Aorta (tissue), 5 donors: ENCODE measurements around the gene NF1. TPM values are rescaled to one million over a fixed set of nuclear protein-coding genes. Genes with fewer than 3 reads are reported as not detected.

Experiments
- ATAC-seq: fragments of 200-7000 bp; cut with Tn5 transposase; one replicate; pipeline ENCODE4 v1.9.1; 2022; ENCODE audit warnings: moderate library complexity; ENCODE audit not compliant: low FRiP score
- DNase-seq, 2 donors: peaks; one replicate each; pipeline ENCODE4 v3.0.0-alpha.2; 2020
- H3K27ac ChIP-seq, 2 donors: one replicate each; pipeline ENCODE4 v1.5.1; 2013; ENCODE audit warnings: low read length in 2 of 2, mild to moderate bottlenecking in 2 of 2, moderate library complexity in 2 of 2, control low read depth in 1 of 2, inconsistent platforms in 1 of 2, low read depth in 1 of 2
- H3K27me3 ChIP-seq, 2 donors: one replicate each; pipeline ENCODE4 v1.6.1; 2013; ENCODE audit warnings: control low read depth in 1 of 2, low read length in 1 of 2, mild to moderate bottlenecking in 1 of 2, moderate library complexity in 1 of 2; ENCODE audit not compliant: insufficient read depth in 2 of 2, control insufficient read depth in 1 of 2
- H3K36me3 ChIP-seq, 2 donors: one replicate each; pipeline ENCODE4 v1.6.1; 2013; ENCODE audit warnings: control low read depth in 1 of 2, low read length in 1 of 2, mild to moderate bottlenecking in 1 of 2; ENCODE audit not compliant: insufficient read depth in 2 of 2, control insufficient read depth in 1 of 2
- H3K4me1 ChIP-seq, 2 donors: one replicate each; pipeline ENCODE4 v1.6.1; 2013; ENCODE audit warnings: low read length in 2 of 2, control low read depth in 1 of 2, mild to moderate bottlenecking in 1 of 2, moderate library complexity in 1 of 2; ENCODE audit not compliant: insufficient read depth in 2 of 2, control insufficient read depth in 1 of 2
- H3K4me3 ChIP-seq, 2 donors: one replicate each; pipeline ENCODE4 v1.5.1; 2013; ENCODE audit warnings: low read length in 2 of 2, control low read depth in 1 of 2, mild to moderate bottlenecking in 1 of 2
- H3K9me3 ChIP-seq: one replicate; pipeline ENCODE4 v1.6.1; 2013; ENCODE audit warnings: mild to moderate bottlenecking, low read length; ENCODE audit not compliant: control insufficient read depth
- WGBS, 2 donors: extraction: QIAGEN DNeasy Blood & Tissue Kit; methylation state at CpG; one replicate each; pipeline ENCODE4 v1.1.7; 2013; 5-methylcytosine and 5-hydroxymethylcytosine counted together
- intact Hi-C, 2 donors: fragments of 100-400 bp; cut with DNase I; formaldehyde crosslinking; loops; one replicate each; pipeline versions ENCODE4 v1.14.2 to v1.15.0; 2022
- polyA plus RNA-seq, 2 donors: library from polyadenylated mRNA; stranded (reverse); fragments of 200-250 nt; gene quantifications; one replicate each; pipeline ENCODE4 v1.2.3, GENCODE V29; 2013
- total RNA-seq, 2 donors: library from RNA; stranded (reverse); fragmentation: NEBNext Ultra II Directional; extraction: Animal tissue kit (Norgen Biotek cat#: 25700); gene quantifications; one replicate each; pipeline ENCODE4 v1.2.1, GENCODE V29; 2021
- donor health status: healthy with polysubstance abuse.
- donor health status: Bipolar disorder and iron deficiency.
- donor health status: DM: no; HTN: no; CAD: no.
- donor health status: DM: no; HTN: no; CAD: no.
- donor health status: DM: yes; HTN: yes; CAD: no.

NF1 gene
- total and polyA plus RNA-seq, 4 donors = 4.1 to 93.9 (median 45.0) TPM

GRCh38 chr17:31314782-31315100, 220.0 kb downstream of the NF1 start:
- no peak for ATAC-seq
- Histone ChIP-seq H3K27ac (no peak overlapping the region), H3K4me1 (no peaks in the 10 kb centered on the region), H3K9me3 (no peaks in the 10 kb centered on the region), H3K36me3 (no peaks in the 10 kb centered on the region), H3K27me3 (no peaks in the 10 kb centered on the region), H3K4me3 (no peak overlapping the region)
- intact Hi-C loops = no loop called here
- WGBS, 2 donors = 70 to 96% methylated on average over 3 of the region's 3 CpGs
- DNase-seq = no peak

- Histone ChIP-seq H3K27me3 (no peaks in the 10 kb centered on the region), H3K9me3 (no peaks in the 10 kb centered on the region), H3K4me3 (no peak overlapping the region), H3K27ac (no peak overlapping the region), H3K4me1 (no peaks in the 10 kb centered on the region), H3K36me3 (no peaks in the 10 kb centered on the region)
- intact Hi-C loops = no loop called here
- 68 to 69% methylated on average over 8 of the region's 8 CpGs for WGBS, 2 donors
- DNase-seq = peak in 1 of 2 donors; percentile 73
- peak; percentile 64 for ATAC-seq
Observed at GRCh38 chr17:31318298-31318801, 223.6 kb downstream of the NF1 start.

DNA sequence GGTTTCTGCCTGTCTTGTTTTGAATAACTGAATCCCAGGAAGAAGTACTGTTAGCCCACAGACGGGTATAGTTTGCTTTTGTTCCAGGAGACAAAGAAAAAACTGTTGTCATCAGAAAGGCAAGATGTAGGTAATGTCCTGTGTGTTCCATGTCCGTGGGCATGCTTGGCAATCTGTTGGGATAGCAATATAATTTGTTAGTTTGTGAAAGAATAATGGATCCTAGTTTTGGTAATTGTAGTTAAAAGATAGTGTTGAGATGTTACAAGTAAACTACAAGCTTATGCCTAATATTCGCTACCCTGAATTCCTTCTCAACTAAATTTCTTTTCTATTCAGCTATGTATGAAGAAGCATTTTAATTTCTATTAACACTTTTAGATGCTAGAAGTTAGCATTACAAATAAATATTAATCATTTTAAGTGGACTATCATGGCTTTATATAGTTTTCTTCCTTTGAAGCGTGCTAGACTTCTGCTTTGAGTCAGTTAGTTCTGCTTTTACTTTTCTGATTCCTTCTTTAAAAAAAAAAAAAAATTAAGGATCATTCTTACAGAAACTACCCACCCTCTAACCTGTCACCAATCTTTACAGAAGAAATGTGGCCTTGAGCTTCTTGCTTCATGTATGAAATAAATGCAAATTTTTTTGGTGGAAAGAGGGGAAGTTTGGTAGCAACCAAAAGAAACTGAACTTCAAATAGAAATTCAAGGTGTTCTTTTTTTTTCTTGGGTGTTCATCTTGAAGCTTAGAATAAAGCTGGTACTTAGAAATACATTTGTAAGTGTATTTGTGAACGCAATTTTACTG, 224.3 kb downstream of the NF1 start:
- 81 to 83% methylated on average over 5 of the region's 5 CpGs for WGBS, 2 donors
- ATAC-seq = no peak

DNA sequence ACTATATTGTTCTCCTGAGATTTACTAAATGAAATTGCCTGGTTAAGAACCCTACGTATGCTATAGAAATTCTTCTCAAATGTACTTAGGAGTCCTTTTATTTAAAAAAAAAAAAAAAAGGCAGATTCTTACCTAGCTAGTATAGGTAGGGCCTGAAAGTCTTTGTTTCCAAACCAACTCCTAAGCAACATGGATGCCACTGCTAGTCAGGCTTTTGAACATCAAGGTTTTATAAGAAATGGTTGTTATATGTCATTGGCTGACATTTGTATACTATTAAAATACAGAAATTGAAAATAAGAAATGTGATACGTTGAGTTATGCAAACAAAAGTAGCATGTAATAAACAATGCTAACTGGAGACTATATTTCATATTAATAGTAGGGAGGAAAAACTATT, 225.5 kb downstream of the NF1 start:
- no peaks in the 10 kb centered on the region for H3K9me3 ChIP-seq
- H3K27me3 ChIP-seq = no peaks in the 10 kb centered on the region
- no peak overlapping the region for H3K27ac ChIP-seq
- H3K4me3 ChIP-seq = no peak overlapping the region
- no peaks in the 10 kb centered on the region for H3K36me3 ChIP-seq
- intact Hi-C loops = no loop called here
- WGBS, 2 donors = 93 to 95% methylated on average over 2 of the region's 2 CpGs
- ATAC-seq (no peak), DNase-seq (no peak)
- no peaks in the 10 kb centered on the region for H3K4me1 ChIP-seq

More for the DNA sequence above, 224.3 kb downstream of the NF1 start:
- Histone ChIP-seq H3K9me3 (no peaks in the 10 kb centered on the region), H3K4me3 (no peak overlapping the region), H3K27me3 (no peaks in the 10 kb centered on the region), H3K4me1 (no peaks in the 10 kb centered on the region), H3K36me3 (no peaks in the 10 kb centered on the region), H3K27ac (no peak overlapping the region)
- DNase-seq = no peak
- intact Hi-C loops = no loop called here

- Histone ChIP-seq H3K27ac (no peak overlapping the region), H3K27me3 (no peaks in the 10 kb centered on the region), H3K9me3 (no peaks in the 10 kb centered on the region), H3K4me1 (no peaks in the 10 kb centered on the region), H3K4me3 (no peak overlapping the region), H3K36me3 (no peaks in the 10 kb centered on the region)
- intact Hi-C loops = no loop called here
- DNase-seq (no peak), ATAC-seq (no peak)
- 23 to 28% methylated on average over 1 of the region's 1 CpG for WGBS, 2 donors
Observed at GRCh38 chr17:31320791-31321190, 226.0 kb downstream of the NF1 start.

DNA sequence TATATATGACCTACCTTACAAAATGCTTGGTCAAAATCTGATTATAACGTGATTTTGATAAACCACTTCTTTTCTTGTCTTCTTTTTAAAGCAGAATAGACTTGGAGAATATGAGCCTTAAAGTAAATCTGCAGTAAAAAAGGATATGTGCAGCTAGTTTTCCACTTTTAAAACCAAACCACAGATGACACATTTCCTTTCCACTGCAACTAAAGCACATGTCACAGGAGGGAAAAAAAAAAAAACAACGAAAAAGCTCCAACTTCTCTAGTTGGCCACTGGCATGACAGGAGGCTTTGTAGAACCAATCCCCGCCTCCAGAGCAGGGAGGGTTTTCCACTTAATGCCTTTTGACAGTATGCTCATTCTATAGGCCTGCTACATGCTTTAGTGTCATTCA, 226.7 kb downstream of the NF1 start, which contains the start of gene EVI2A:
EVI2A (minus strand) TSS at position 142 of the 400 bp plus-strand sequence. CDS start 2,609 bp downstream, outside the sequence.
- no peaks in the 10 kb centered on the region for H3K9me3 ChIP-seq
- WGBS, 2 donors = 63 to 67% methylated on average over 3 of the region's 3 CpGs
- no peaks in the 10 kb centered on the region for H3K4me1 ChIP-seq
- H3K36me3 ChIP-seq = peaks cover 0 to 2% of the 10 kb centered on the region in 2 donors
- no peak within 1 kb of the TSS for H3K4me3 ChIP-seq
- no peak within 1 kb of the TSS for H3K27ac ChIP-seq
- ATAC-seq (peak; percentile 44), DNase-seq (peak in 1 of 2 donors; percentile 69)
- H3K27me3 ChIP-seq = no peaks in the 10 kb centered on the region
- intact Hi-C loops = no loop called here

GRCh38 chr17:31321966-31322365, 227.2 kb downstream of the NF1 start:
- 93 to 95% methylated on average over 4 of the region's 4 CpGs for WGBS, 2 donors
- peaks cover 0 to 2% of the 10 kb centered on the region in 2 donors for H3K36me3 ChIP-seq
- H3K27me3 ChIP-seq = no peaks in the 10 kb centered on the region
- no peak for ATAC-seq
- intact Hi-C loops = no loop called here
- H3K4me3 ChIP-seq = no peak overlapping the region
- H3K4me1 ChIP-seq = no peaks in the 10 kb centered on the region
- H3K27ac ChIP-seq = no peak overlapping the region
- H3K9me3 ChIP-seq = no peaks in the 10 kb centered on the region
- no peak for DNase-seq

GRCh38 chr17:31323551-31323950, 228.8 kb downstream of the NF1 start:
- H3K4me3 ChIP-seq = no peak overlapping the region
- peaks cover 0 to 4% of the 10 kb centered on the region in 2 donors for H3K36me3 ChIP-seq
- H3K27me3 ChIP-seq = no peaks in the 10 kb centered on the region
- ATAC-seq (no peak), DNase-seq (no peak)
- no peaks in the 10 kb centered on the region for H3K4me1 ChIP-seq
- H3K9me3 ChIP-seq = no peaks in the 10 kb centered on the region
- no peak overlapping the region for H3K27ac ChIP-seq
- intact Hi-C loops = no loop called here

DNA sequence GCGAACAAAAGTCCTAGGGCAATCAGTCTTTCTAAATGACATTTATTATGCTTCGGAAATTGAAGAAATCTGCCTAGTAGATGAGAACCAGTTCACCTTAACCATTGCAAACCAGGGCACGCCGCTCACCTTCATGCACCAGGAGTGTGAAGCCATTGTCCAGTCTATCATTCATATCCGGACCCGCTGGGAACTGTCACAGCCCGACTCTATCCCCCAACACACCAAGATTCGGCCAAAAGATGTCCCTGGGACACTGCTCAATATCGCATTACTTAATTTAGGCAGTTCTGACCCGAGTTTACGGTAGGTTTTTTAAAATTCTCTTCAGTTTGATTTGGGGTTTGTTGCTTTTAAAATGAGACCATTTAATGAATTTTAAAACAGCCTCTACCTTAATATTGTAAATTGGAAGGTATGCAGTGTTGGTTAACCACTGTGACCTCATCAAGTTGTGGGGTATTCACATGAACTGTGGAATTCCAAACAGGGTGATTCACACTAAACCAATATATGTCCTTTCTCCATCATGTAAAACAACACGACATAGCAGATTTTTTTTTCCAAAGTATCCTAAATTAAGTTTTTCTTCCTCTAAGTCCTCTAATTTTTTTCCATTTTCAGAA, 232.9 kb downstream of the NF1 start:
- no peaks in the 10 kb centered on the region for H3K9me3 ChIP-seq
- 94% methylated on average over 12 of the region's 12 CpGs for WGBS, 2 donors
- no peaks in the 10 kb centered on the region for H3K4me1 ChIP-seq
- DNase-seq (no peak), ATAC-seq (no peak)
- H3K27me3 ChIP-seq = no peaks in the 10 kb centered on the region
- H3K27ac ChIP-seq = no peak overlapping the region
- no peak overlapping the region for H3K4me3 ChIP-seq
- intact Hi-C loops = no loop called here
- H3K36me3 ChIP-seq = peaks cover 0 to 4% of the 10 kb centered on the region in 2 donors
